Coronary artery (tissue), 2 donors: ENCODE results near the gene CCDC154.

ENCODE experiments used
- DNase-seq: peaks from one replicate; pipeline ENCODE4 v3.0.0-alpha.2; 2017; ENCODE audit warnings: low spot score
- H3K27ac ChIP-seq, 2 donors: fragments of 200-600 bp; sonication (generic); one replicate each; pipeline ENCODE4 v1.5.1; 2016 to 2019
- H3K4me3 ChIP-seq: fragments of 200-600 bp; sonication (generic); 2 replicates; pipeline ENCODE4 v1.5.1; 2016; ENCODE audit warnings: mild to moderate bottlenecking, moderate library complexity
- TF ChIP-seq, protein P1 (sequence below): fragments of 200-600 bp; sonication (generic); IDR thresholded peaks from one replicate; pipeline ENCODE4 v1.5.1; 2019; ENCODE audit warnings: antibody characterized with exemption

The CCDC154 gene

DNA sequence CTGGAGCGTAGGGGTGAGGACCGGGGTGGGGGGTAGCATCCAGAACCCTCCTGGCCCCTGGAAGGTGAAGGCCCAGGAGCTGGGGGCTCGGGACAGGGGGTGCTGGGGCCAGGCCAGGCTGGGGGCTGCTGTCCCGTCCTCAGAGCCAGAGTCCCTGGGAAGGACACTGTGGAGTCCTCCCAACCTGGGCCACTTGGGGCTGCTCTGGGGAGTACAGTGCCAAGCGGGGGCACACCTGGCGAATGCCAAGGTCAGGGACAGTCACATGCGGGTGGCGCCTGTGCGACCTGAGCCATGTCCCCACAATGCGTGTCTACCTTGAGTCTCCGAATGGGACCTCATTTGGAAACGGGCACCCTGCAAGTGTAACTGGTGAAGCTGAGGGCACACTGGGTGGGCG lies 14.7 kb downstream of the CCDC154 start:
- no peak overlapping the region for H3K4me3 ChIP-seq
- H3K27ac ChIP-seq = no peak overlapping the region
- TF ChIP-seq, protein P1, sequence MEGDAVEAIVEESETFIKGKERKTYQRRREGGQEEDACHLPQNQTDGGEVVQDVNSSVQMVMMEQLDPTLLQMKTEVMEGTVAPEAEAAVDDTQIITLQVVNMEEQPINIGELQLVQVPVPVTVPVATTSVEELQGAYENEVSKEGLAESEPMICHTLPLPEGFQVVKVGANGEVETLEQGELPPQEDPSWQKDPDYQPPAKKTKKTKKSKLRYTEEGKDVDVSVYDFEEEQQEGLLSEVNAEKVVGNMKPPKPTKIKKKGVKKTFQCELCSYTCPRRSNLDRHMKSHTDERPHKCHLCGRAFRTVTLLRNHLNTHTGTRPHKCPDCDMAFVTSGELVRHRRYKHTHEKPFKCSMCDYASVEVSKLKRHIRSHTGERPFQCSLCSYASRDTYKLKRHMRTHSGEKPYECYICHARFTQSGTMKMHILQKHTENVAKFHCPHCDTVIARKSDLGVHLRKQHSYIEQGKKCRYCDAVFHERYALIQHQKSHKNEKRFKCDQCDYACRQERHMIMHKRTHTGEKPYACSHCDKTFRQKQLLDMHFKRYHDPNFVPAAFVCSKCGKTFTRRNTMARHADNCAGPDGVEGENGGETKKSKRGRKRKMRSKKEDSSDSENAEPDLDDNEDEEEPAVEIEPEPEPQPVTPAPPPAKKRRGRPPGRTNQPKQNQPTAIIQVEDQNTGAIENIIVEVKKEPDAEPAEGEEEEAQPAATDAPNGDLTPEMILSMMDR = no peak
- no peak for DNase-seq

- Histone ChIP-seq H3K4me3 (no peak overlapping the region), H3K27ac (no peak overlapping the region)
- no peak for DNase-seq
- TF ChIP-seq, protein P1 = no peak
These were observed 15.3 kb downstream of the CCDC154 start for GRCh38 chr16:1429012-1429411.

GRCh38 chr16:1428511-1428910 lies 15.8 kb downstream of the CCDC154 start:
- no peak overlapping the region for H3K27ac ChIP-seq
- no peak overlapping the region for H3K4me3 ChIP-seq
- TF ChIP-seq, protein P1 = no peak
- no peak for DNase-seq

DNA sequence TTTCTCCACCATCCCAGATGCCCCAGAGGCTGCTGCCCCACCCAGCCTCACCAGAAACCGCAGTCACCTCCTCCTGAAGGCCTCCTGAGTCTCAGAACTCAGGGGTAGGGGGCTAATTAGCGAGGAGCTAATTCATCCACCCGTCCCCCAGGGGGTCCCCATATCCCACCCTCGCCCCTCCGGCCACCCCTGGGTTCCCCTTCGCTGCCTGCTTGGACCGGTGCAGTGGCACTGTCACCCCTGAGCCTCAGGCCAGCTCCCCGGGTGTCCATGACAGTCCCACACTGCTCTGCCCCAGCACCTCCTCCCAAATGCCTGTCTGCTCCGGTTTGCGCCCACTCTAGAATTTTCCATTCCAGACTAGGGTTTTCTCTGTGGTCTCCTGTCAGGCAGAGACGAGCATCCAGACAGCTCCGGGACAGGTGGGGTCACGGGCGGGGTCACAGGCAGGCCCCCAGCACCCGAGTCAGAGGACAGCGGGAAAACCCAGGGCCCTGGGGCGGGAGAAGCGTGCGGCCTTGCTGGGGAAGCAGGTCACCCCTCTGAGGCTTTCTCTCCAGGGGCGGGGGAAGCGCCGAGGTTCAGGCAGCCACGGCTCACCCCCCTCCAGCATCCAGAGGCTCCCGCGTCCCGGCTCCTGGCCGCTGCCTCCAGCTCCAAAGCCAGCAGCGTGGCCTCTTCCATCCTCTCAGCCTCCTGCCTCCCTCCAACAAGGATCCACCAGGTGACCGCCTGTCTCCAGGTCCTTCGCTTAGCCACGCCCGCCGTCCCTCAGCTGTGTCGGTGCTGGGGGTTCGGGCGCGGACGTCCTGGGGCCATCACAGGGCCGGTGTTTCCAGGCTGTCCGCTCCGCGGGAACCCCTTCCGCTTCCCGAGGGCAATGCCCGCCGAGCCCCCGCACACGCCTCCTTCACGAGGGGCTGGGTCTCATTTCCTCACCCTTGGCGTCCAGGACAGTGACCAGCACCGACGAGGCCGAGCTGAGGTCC lies 16.6 kb downstream of the CCDC154 start:
- TF ChIP-seq, protein P1 = no peak
- no peak for DNase-seq
- H3K27ac ChIP-seq = no peak overlapping the region
- H3K4me3 ChIP-seq = no peak overlapping the region

GRCh38 chr16:1426734-1427471 lies 17.5 kb downstream of the CCDC154 start:
- no peak overlapping the region for H3K4me3 ChIP-seq
- no peak overlapping the region for H3K27ac ChIP-seq
- no peak for DNase-seq
- TF ChIP-seq, protein P1 = no peak

DNA sequence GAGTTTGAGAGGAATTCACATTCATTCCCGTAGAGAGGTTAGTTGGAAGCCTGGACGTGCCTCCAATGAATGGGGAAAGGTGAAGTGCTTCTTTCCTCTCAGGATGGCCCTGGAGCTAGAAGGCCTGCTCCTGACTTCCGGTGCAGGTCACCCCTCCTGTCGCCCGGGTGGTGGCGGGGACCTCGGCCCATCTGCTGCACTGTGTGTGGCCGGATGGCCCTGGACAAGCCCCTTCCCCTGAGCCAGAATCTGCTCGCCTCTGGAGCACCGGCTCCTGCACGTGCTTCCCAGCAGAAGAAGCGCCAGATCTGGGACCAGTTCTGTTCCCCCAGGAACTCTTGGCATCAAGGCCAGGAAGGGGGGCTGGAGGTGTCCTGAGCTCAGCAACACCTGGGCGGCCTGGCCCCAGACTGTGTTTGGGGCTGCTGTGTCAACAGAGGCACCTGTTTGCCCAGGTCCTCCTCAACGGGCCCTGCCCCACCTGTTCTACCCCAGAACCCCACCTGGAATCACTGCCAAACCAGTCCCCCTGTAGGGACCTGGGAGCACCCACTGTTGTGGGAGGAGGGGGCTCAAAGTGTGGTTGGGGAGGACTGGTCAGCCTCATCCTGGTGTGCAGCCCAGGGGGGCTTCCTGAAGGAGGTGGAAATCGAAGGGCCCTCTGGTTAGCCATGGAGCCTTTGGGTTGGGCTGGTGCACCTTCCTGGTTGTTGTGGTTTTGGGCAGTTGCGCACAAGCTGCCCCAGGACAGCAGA lies 18.6 kb downstream of the CCDC154 start:
- Histone ChIP-seq H3K27ac (no peak overlapping the region), H3K4me3 (no peak overlapping the region)
- no peak for DNase-seq
- TF ChIP-seq, protein P1 = no peak
